BJ (cell line): ENCODE results near the gene HTR3A. TPM values are rescaled to one million over a fixed set of nuclear protein-coding genes. Genes with fewer than 3 reads are reported as not detected.

Experiments
- CTCF ChIA-PET: fragments of 350-600 bp; formaldehyde crosslinking; extraction: SDS; loops from one replicate; lab custom pipeline; 2021; ENCODE audit warnings: antibody characterized with exemption, inconsistent platforms; lab: Yijun Ruan, JAX
- POLR2A ChIA-PET: fragments of 300-600 bp; sonication (Branson Sonifier 250); formaldehyde crosslinking; extraction: SDS; loops from one replicate; lab custom pipeline; 2021; ENCODE audit warnings: antibody characterized with exemption; lab: Charles Lee
- DNase-seq: peaks from one replicate; pipeline ENCODE4 v3.0.0-alpha.2; 2011; ENCODE audit warnings: low read depth
- H3K27me3 ChIP-seq: 2 replicates; pipeline ENCODE4 v1.6.0; 2011; ENCODE audit warnings: low read length; ENCODE audit not compliant: control insufficient read depth, insufficient read depth
- H3K36me3 ChIP-seq: 2 replicates; pipeline ENCODE4 v1.5.1; 2011; ENCODE audit warnings: low read length; ENCODE audit not compliant: control insufficient read depth, insufficient read depth
- H3K4me3 ChIP-seq: 2 replicates; pipeline ENCODE4 v1.5.1; 2011; ENCODE audit warnings: low read depth, mild to moderate bottlenecking, control low read depth, low read length
- polyA plus RNA-seq: library from polyadenylated mRNA; depleted of rRNA; stranded (reverse); fragments of >200 nt; gene quantifications from 2 replicates; pipeline ENCODE4 v1.2.3, GENCODE V29; 2011
- TF ChIP-seq, protein P1 (sequence below): IDR thresholded peaks from 2 replicates; pipeline ENCODE4 v1.5.1; 2011; ENCODE audit warnings: low read depth, mild to moderate bottlenecking, control low read depth, inconsistent platforms, low read length, moderate library complexity; ENCODE audit not compliant: insufficient read depth

Gene HTR3A
- polyA plus RNA-seq, 1 experiment = not detected

DNA sequence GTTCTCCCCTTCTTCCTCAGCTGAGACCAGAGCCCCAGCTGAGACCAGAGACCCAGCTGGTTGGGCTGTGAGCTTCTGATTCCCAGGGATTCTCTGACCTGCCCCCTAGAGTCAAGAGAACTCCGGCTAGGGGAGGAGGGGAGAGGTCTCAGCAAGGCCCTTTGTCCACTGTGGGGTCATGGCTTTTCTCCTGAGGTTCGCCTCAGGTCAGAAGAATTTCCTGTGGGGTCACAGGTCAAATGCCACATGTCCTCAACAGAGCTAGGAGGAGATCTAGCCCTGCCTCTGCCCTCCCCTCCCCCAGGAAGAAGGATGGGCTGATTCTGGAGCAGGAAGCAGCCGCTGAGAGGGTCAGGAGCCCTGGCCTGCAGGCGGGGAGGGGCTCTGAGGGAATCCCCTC lies 23.7 kb downstream of the HTR3A start:
- Histone ChIP-seq H3K27me3 (0 out of 2 replicates have a peak, but pooled peaks cover 1% of the 10 kb centered on the region), H3K4me3 (no peak overlapping the region), H3K36me3 (no peaks in the 10 kb centered on the region)
- no peak for DNase-seq
- TF ChIP-seq, protein P1, sequence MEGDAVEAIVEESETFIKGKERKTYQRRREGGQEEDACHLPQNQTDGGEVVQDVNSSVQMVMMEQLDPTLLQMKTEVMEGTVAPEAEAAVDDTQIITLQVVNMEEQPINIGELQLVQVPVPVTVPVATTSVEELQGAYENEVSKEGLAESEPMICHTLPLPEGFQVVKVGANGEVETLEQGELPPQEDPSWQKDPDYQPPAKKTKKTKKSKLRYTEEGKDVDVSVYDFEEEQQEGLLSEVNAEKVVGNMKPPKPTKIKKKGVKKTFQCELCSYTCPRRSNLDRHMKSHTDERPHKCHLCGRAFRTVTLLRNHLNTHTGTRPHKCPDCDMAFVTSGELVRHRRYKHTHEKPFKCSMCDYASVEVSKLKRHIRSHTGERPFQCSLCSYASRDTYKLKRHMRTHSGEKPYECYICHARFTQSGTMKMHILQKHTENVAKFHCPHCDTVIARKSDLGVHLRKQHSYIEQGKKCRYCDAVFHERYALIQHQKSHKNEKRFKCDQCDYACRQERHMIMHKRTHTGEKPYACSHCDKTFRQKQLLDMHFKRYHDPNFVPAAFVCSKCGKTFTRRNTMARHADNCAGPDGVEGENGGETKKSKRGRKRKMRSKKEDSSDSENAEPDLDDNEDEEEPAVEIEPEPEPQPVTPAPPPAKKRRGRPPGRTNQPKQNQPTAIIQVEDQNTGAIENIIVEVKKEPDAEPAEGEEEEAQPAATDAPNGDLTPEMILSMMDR = no peak
- ChIA-PET POLR2A (no interaction called here), CTCF (interaction anchor here (9.3 kb wide), 1 partner anchor 264 kb away, joined by 218 read pairs; no protein-coding TSS in a partner anchor)

GRCh38 chr11:114000526-114000925 lies 25.6 kb downstream of the HTR3A start:
- ChIA-PET POLR2A (no interaction called here), CTCF (interaction anchor here (5.9 kb wide), 1 partner anchor 260 kb away, joined by 34 read pairs; no protein-coding TSS in a partner anchor)
- Histone ChIP-seq H3K27me3 (0 out of 2 replicates have a peak, but pooled peaks cover 1% of the 10 kb centered on the region), H3K36me3 (no peaks in the 10 kb centered on the region), H3K4me3 (no peak overlapping the region)
- no peak for DNase-seq
- TF ChIP-seq, protein P1 = no peak

- TF ChIP-seq, protein P1 = no peak
- Histone ChIP-seq H3K4me3 (no peak overlapping the region), H3K27me3 (no peaks in the 10 kb centered on the region), H3K36me3 (no peaks in the 10 kb centered on the region)
- ChIA-PET POLR2A (no interaction called here), CTCF (interaction anchor here (5.9 kb wide), 1 partner anchor 260 kb away, joined by 34 read pairs; no protein-coding TSS in a partner anchor)
- DNase-seq = no peak
These were observed 26.5 kb downstream of the HTR3A start for GRCh38 chr11:114001416-114001815.

GRCh38 chr11:114008331-114008730 lies 33.4 kb downstream of the HTR3A start:
- no peak for DNase-seq
- ChIA-PET CTCF (interaction anchor here (0.6 to 2.2 kb wide), 3 partner anchors 253 to 677 kb away, joined by 3 to 6 read pairs (median 6); no protein-coding TSS in a partner anchor), POLR2A (no interaction called here)
- Histone ChIP-seq H3K27me3 (no peaks in the 10 kb centered on the region), H3K4me3 (no peak overlapping the region), H3K36me3 (no peaks in the 10 kb centered on the region)
- TF ChIP-seq, protein P1 = no peak

- TF ChIP-seq, protein P1 = no peak
- Histone ChIP-seq H3K27me3 (no peaks in the 10 kb centered on the region), H3K4me3 (no peak overlapping the region), H3K36me3 (no peaks in the 10 kb centered on the region)
- CTCF ChIA-PET = no interaction called here
- no peak for DNase-seq
- POLR2A ChIA-PET = no interaction called here
These were observed 36.0 kb downstream of the HTR3A start for GRCh38 chr11:114010931-114011330.
